ENCODE data around the gene RAPGEF5. TPM values are rescaled to one million over a fixed set of nuclear protein-coding genes. Genes with fewer than 3 reads are reported as not detected.

The RAPGEF5 gene
- total RNA-seq, 3 donors from 2014 or later = 18.7 to 78.0 (median 41.9) TPM

GRCh38 chr7:22207724-22208225, 149.2 kb downstream of the RAPGEF5 start:
- DNase-seq (ENCODE audit: low spot score in 2 of 2) = no peak
- no peaks in the 10 kb centered on the region for H3K9me3 ChIP-seq
- H3K27me3 ChIP-seq = no peaks in the 10 kb centered on the region
- TF ChIP-seq POLR2AphosphoS5 (IDR thresholded peaks at IDR 0.05) = no peak
- no peak for TF ChIP-seq CTCF (IDR thresholded peaks at IDR 0.05)
- TF ChIP-seq POLR2A (IDR thresholded peaks at IDR 0.05) = no peak
- intact Hi-C loops (cut with DNase I; ENCODE audit: low total_unique reads) = no loop called here
- peaks cover 0 to 13% of the 10 kb centered on the region in 2 donors for H3K4me1 ChIP-seq
- no peak overlapping the region for H3K27ac ChIP-seq
- no peak overlapping the region for H3K4me3 ChIP-seq
- H3K36me3 ChIP-seq = no peaks in the 10 kb centered on the region

- peaks cover 0 to 13% of the 10 kb centered on the region in 2 donors for H3K4me1 ChIP-seq
These were observed 151.3 kb downstream of the RAPGEF5 start for GRCh38 chr7:22205631-22206030.

GRCh38 chr7:22204312-22204711, 152.6 kb downstream of the RAPGEF5 start:
- TF ChIP-seq POLR2A (IDR thresholded peaks at IDR 0.05) = no peak
- TF ChIP-seq CTCF (IDR thresholded peaks at IDR 0.05) = no peak
- TF ChIP-seq POLR2AphosphoS5 (IDR thresholded peaks at IDR 0.05) = no peak
- no peaks in the 10 kb centered on the region for H3K27me3 ChIP-seq
- no peaks in the 10 kb centered on the region for H3K36me3 ChIP-seq
- H3K27ac ChIP-seq = no peak overlapping the region
- H3K4me3 ChIP-seq = no peak overlapping the region
- H3K9me3 ChIP-seq = no peaks in the 10 kb centered on the region
- intact Hi-C loops (cut with DNase I; ENCODE audit: low total_unique reads) = no loop called here
- no peak for DNase-seq (ENCODE audit: low spot score in 2 of 2)
- peaks cover 0 to 12% of the 10 kb centered on the region in 2 donors for H3K4me1 ChIP-seq

More at GRCh38 chr7:22205631-22206030, 151.3 kb downstream of the RAPGEF5 start:
- Histone ChIP-seq H3K27me3 (no peaks in the 10 kb centered on the region), H3K4me3 (no peak overlapping the region), H3K9me3 (no peaks in the 10 kb centered on the region), H3K36me3 (no peaks in the 10 kb centered on the region), H3K27ac (no peak overlapping the region)
- no peak for DNase-seq (ENCODE audit: low spot score in 2 of 2)
- no peak for TF ChIP-seq POLR2AphosphoS5 (IDR thresholded peaks at IDR 0.05)
- TF ChIP-seq CTCF (IDR thresholded peaks at IDR 0.05) = no peak
- TF ChIP-seq POLR2A (IDR thresholded peaks at IDR 0.05) = no peak
- intact Hi-C loops (cut with DNase I; ENCODE audit: low total_unique reads) = no loop called here

- TF ChIP-seq POLR2A (IDR thresholded peaks at IDR 0.05) (no peak), POLR2AphosphoS5 (IDR thresholded peaks at IDR 0.05) (no peak), CTCF (IDR thresholded peaks at IDR 0.05) (no peak)
- Histone ChIP-seq H3K9me3 (no peaks in the 10 kb centered on the region), H3K36me3 (no peaks in the 10 kb centered on the region), H3K27me3 (no peaks in the 10 kb centered on the region), H3K4me3 (no peak overlapping the region), H3K4me1 (no peaks in the 10 kb centered on the region), H3K27ac (no peak overlapping the region)
- intact Hi-C loops (cut with DNase I; ENCODE audit: low total_unique reads) = no loop called here
- DNase-seq (ENCODE audit: low spot score in 2 of 2) = no peak
These were observed 154.8 kb downstream of the RAPGEF5 start for GRCh38 chr7:22202141-22202540.

GRCh38 chr7:22201186-22201880, 155.6 kb downstream of the RAPGEF5 start:
- Histone ChIP-seq H3K4me1 (no peaks in the 10 kb centered on the region), H3K27ac (no peak overlapping the region), H3K27me3 (no peaks in the 10 kb centered on the region), H3K4me3 (no peak overlapping the region), H3K36me3 (no peaks in the 10 kb centered on the region), H3K9me3 (no peaks in the 10 kb centered on the region)
- intact Hi-C loops (cut with DNase I; ENCODE audit: low total_unique reads) = no loop called here
- TF ChIP-seq POLR2AphosphoS5 (IDR thresholded peaks at IDR 0.05) (no peak), CTCF (IDR thresholded peaks at IDR 0.05) (no peak), POLR2A (IDR thresholded peaks at IDR 0.05) (no peak)
- no peak for DNase-seq (ENCODE audit: low spot score in 2 of 2)
